Heart left ventricle (tissue), 16 donors: ENCODE results near the gene ARHGAP5. TPM values are rescaled to one million over a fixed set of nuclear protein-coding genes. Genes with fewer than 3 reads are reported as not detected.

Experiments used
- ATAC-seq, 4 donors: fragments of 200-7000 bp; cut with Tn5 transposase; one replicate each; pipeline ENCODE4 v1.9.1; 2020 to 2022; ENCODE audit warnings: moderate library complexity in 4 of 4, mild to moderate bottlenecking in 3 of 4, moderate number of reproducible peaks in 1 of 4
- DNase-seq, 5 donors: peaks; one replicate each; pipeline ENCODE4 v3.0.0-alpha.2; 2020
- H3K27ac ChIP-seq, 12 donors: fragments of 200-600 bp; sonication (generic) in 4 of 12; one replicate each; pipeline versions ENCODE4 v1.5.0 to v1.8.0; 2016 to 2022; ENCODE audit warnings: mild to moderate bottlenecking in 2 of 12
- H3K27me3 ChIP-seq, 9 donors: fragments of 200-600 bp; sonication (generic) in 2 of 9; one replicate each; pipeline versions ENCODE4 v1.5.1 to v1.8.0; 2016 to 2022; ENCODE audit warnings: mild to moderate bottlenecking in 3 of 9
- H3K36me3 ChIP-seq, 9 donors: fragments of 200-600 bp; sonication (generic) in 2 of 9; one replicate each; pipeline versions ENCODE4 v1.5.0 to v1.8.0; 2018 to 2022; ENCODE audit warnings: mild to moderate bottlenecking in 2 of 9
- H3K4me1 ChIP-seq, 12 donors: fragments of 200-600 bp; sonication (generic) in 4 of 12; one replicate each; pipeline versions ENCODE4 v1.5.0 to v1.8.0; 2016 to 2022; ENCODE audit warnings: mild to moderate bottlenecking in 3 of 12
- H3K4me3 ChIP-seq, 12 donors: fragments of 200-600 bp; sonication (generic) in 4 of 12; one replicate each; pipeline versions ENCODE4 v1.5.0 to v1.8.0; 2017 to 2022; ENCODE audit warnings: mild to moderate bottlenecking in 9 of 12, moderate library complexity in 4 of 12
- H3K9me3 ChIP-seq, 12 donors: fragments of 200-600 bp; sonication (generic) in 4 of 12; one replicate each; pipeline versions ENCODE4 v1.5.0 to v1.8.0; 2016 to 2022; ENCODE audit warnings: mild to moderate bottlenecking in 1 of 12
- CTCF ChIP-seq, 12 donors: fragments of 200-600 bp; sonication (generic) in 4 of 12; IDR thresholded peaks; one replicate each; pipeline versions ENCODE4 v1.5.0 to v1.8.0; 2018 to 2022; ENCODE audit warnings: antibody characterized with exemption in 12 of 12, mild to moderate bottlenecking in 5 of 12
- POLR2A ChIP-seq, 2 donors: fragments of 450-650 bp; IDR thresholded peaks; one replicate each; pipeline ENCODE4 v1.6.1; 2017; ENCODE audit warnings: antibody characterized with exemption in 2 of 2, mild to moderate bottlenecking in 2 of 2, moderate library complexity in 2 of 2
- WGBS, 4 donors: extraction: QIAGEN DNeasy Blood & Tissue Kit in 2 of 4; methylation state at CpG; one replicate each; pipeline versions ENCODE4 v1.1.5 to v1.1.7; 2013 to 2018; 5-methylcytosine and 5-hydroxymethylcytosine counted together
- intact Hi-C, 10 donors: fragments of 100-400 bp; cut with DNase I; formaldehyde crosslinking; loops; one replicate each; pipeline versions ENCODE4 v1.11.1 to v1.14.2; 2022
- polyA plus RNA-seq, 2 donors: library from polyadenylated mRNA; stranded (reverse); fragments of 200-250 nt; gene quantifications; one replicate each; pipeline ENCODE4 v1.2.3, GENCODE V29; 2013
- total RNA-seq, 9 donors: library from RNA; depleted of rRNA in 2 of 9; stranded (reverse); fragments of >200 nt in 2 of 9; fragmentation: NEBNext Ultra II Directional in 3 of 9; extraction: Animal tissue kit (Norgen Biotek cat#: 25700) in 3 of 9; gene quantifications; one replicate each; pipeline versions ENCODE4 v1.1.0 to v1.2.4, GENCODE V29; 2016 to 2023
- donor health status: ischemic (EF 13 %, LVEDD 7.1; RV severe dilation, severe dysfunction).
- donor health status: healthy with polysubstance abuse.
- donor health status: DM: no; HTN: yes; CAD: no.
- donor health status: DM: no; HTN: no; CAD: no.
- donor health status: ischemic (EF 25% LVEDD 6.9; RV normal size, moderate dysfunction).
- donor health status: ischemic (EF 25% LVEDD 5.7; RV mildly dilated, moderate dysfunction).
- donor health status: healthy.
- donor health status: DM: yes; HTN: yes; CAD: no.
- donor health status: ischemic (EF 35%, LVEDD 5.7; RV mildly dilated, moderate dysfunction).
- donor health status: nonischemic (EF 11% LVEDD 7.7; RV severe dilation, severe dysfunction).
- donor health status: DM: yes; HTN: yes; CAD: no.
- donor health status: PGD.
- donor health status: ischemic (EF 29% LVEDD 5.4; RV normal size, mild dysfunction).
- donor health status: nonischemic (EF 23%, LVEDD 6.1; RV moderate dilation, normal function).

ARHGAP5 gene
- total and polyA plus RNA-seq, 11 donors = 21.0 to 277 (median 243) TPM

GRCh38 chr14:32150392-32150791, 73.3 kb downstream of the ARHGAP5 start:
- no peak for DNase-seq
- TF ChIP-seq POLR2A (IDR thresholded peaks at IDR 0.05) (no peak), CTCF (IDR thresholded peaks at IDR 0.05) (no peak)
- WGBS, 4 donors = 23 to 45% (median 32%) methylated on average over 2 of the region's 2 CpGs
- peak in 3 of 4 donors; percentile 44 to 73 (median 70) for ATAC-seq
- peak overlapping the region in 10 of 12 donors; percentile 0 to 60 (median 41) for H3K27ac ChIP-seq
- no peaks in the 10 kb centered on the region for H3K27me3 ChIP-seq
- intact Hi-C loops = no loop called here
- H3K36me3 ChIP-seq = peaks cover 0 to 96% (median 60%) of the 10 kb centered on the region in 9 donors
- no peaks in the 10 kb centered on the region for H3K9me3 ChIP-seq
- no peak overlapping the region for H3K4me3 ChIP-seq
- peaks cover 0 to 21% (median 0%) of the 10 kb centered on the region in 12 donors for H3K4me1 ChIP-seq

- WGBS, 4 donors = 91 to 95% (median 94%) methylated on average over 2 of the region's 2 CpGs
- Histone ChIP-seq H3K9me3 (peaks cover 0 to 11% (median 0%) of the 10 kb centered on the region in 12 donors), H3K27me3 (no peaks in the 10 kb centered on the region), H3K4me3 (no peak overlapping the region), H3K27ac (no peak overlapping the region), H3K36me3 (no peaks in the 10 kb centered on the region), H3K4me1 (no peaks in the 10 kb centered on the region)
- ATAC-seq (no peak), DNase-seq (no peak)
- no peak for TF ChIP-seq CTCF (IDR thresholded peaks at IDR 0.05)
- no peak for TF ChIP-seq POLR2A (IDR thresholded peaks at IDR 0.05)
- intact Hi-C loops = no loop called here
Observed at GRCh38 chr14:32166029-32166428, 88.9 kb downstream of the ARHGAP5 start.

GRCh38 chr14:32166924-32167323, 89.8 kb downstream of the ARHGAP5 start:
- DNase-seq (no peak), ATAC-seq (no peak)

GRCh38 chr14:32167907-32168306, 90.8 kb downstream of the ARHGAP5 start:
- no peak for ATAC-seq
- DNase-seq = no peak
- peaks cover 0 to 4% (median 0%) of the 10 kb centered on the region in 12 donors for H3K4me1 ChIP-seq
- no peak for TF ChIP-seq CTCF (IDR thresholded peaks at IDR 0.05)
- TF ChIP-seq POLR2A (IDR thresholded peaks at IDR 0.05) = no peak
- intact Hi-C loops = no loop called here
- H3K9me3 ChIP-seq = peaks cover 0 to 2% (median 0%) of the 10 kb centered on the region in 12 donors
- H3K4me3 ChIP-seq = no peak overlapping the region
- WGBS, 4 donors = 72 to 95% (median 80%) methylated on average over 3 of the region's 3 CpGs
- H3K36me3 ChIP-seq = no peaks in the 10 kb centered on the region
- no peaks in the 10 kb centered on the region for H3K27me3 ChIP-seq
- no peak overlapping the region for H3K27ac ChIP-seq

More at GRCh38 chr14:32166924-32167323, 89.8 kb downstream of the ARHGAP5 start:
- Histone ChIP-seq H3K9me3 (peaks cover 0 to 11% (median 0%) of the 10 kb centered on the region in 12 donors), H3K4me3 (no peak overlapping the region), H3K27me3 (no peaks in the 10 kb centered on the region), H3K4me1 (peaks cover 0 to 4% (median 0%) of the 10 kb centered on the region in 12 donors), H3K27ac (no peak overlapping the region), H3K36me3 (no peaks in the 10 kb centered on the region)
- whole genome bisulfite sequencing, 4 donors = 91 to 100% (median 97%) methylated on average over 1 of the region's 1 CpG
- intact Hi-C loops = no loop called here
- TF ChIP-seq POLR2A (IDR thresholded peaks at IDR 0.05) = no peak
- no peak for TF ChIP-seq CTCF (IDR thresholded peaks at IDR 0.05)
